NCI-H1436 treated with DMSO at 0.1 percent for 48 hours (cell line): ENCODE data around the gene COL7A1.

Experiments used
- DNase-seq: peaks from one replicate; lab custom pipeline; 2025; lab: John Stamatoyannopoulos, UW

COL7A1 gene

DNA sequence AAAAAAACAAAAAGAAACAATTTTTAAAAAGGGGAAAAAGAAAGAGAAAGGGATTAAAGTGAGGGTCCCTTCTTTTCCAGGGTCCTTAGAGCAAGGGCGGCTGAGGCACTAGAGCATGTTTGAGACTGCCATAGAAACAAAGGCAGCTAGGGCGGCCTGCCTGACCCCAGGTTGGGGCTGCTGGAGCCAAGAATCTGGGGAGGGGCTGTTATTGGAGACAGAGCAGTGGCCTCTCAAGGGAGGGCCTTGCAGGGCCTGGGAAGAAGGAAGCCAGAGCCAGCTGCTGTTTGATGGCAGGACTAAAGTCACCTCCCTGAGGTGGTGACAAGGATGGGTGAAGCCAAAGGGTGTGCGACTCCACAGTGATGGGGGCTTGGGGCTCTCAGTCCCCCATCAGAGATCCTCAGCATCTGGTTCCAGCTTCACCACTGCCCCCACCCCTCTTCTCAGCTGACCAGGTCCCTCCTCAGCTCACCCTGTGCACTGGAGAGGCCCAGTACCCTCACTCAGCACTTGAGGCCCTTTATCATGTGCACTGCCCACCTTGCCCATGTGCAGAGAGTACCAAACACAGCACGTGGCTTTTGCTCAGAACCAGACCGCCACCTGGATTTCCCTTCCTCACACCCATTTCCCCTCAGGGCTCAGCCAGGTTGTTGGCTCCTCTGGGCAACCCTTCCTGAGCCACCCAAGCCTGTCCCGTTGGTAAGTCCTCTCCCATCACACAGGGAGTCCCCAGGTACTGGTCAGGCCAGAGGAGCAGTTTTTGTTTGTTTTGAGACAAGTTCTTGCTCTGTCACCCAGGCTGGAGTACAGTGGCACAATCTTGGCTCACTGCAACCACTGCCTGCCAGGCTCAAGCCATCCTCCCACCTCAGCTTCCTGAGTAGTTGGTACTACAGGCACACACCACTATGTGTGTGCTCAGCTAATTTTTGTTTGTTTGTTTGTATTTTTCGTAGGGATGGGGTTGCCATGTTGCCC is 24.7 kb upstream of the COL7A1 start:
- no peak for DNase-seq

DNA sequence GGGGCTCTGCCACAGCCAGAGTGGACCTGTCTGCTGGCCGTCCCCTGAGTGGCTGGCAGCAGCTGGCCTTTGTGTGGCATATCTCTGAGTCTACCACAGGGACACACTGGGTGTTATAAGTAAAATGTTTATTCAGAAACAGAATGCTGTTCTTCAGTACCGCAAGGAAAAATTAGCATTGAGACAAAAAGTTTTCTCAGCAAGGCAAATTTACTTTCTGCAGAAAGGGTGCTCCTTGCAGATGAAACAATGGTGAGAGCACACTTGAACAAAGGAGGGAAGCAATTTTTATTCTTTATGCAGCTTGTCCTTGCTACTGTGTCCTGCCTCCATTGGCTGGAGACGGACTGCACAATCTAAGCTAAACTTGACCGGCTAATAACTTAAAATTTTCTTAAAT is 22.4 kb upstream of the COL7A1 start:
- DNase-seq = no peak

DNA sequence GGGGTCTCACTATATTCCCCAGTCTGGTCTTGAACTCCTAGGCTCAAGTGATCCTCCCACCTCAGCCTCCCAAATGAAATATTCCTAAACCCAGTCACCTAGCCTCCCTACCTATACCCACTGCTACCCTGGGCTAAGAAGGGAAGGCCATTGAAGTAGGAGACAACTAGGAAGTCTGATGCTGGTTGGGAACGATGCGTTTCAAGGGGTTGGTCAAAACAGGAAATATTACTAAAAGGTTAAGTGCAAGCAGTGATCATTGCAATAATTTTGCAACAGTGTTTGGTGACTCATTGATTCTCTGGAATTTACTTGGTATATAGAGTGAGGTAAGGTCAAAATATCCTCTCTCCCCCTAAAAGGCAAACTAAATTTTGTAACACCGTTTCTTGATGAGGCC is 18.9 kb upstream of the COL7A1 start:
- DNase-seq = no peak

DNA sequence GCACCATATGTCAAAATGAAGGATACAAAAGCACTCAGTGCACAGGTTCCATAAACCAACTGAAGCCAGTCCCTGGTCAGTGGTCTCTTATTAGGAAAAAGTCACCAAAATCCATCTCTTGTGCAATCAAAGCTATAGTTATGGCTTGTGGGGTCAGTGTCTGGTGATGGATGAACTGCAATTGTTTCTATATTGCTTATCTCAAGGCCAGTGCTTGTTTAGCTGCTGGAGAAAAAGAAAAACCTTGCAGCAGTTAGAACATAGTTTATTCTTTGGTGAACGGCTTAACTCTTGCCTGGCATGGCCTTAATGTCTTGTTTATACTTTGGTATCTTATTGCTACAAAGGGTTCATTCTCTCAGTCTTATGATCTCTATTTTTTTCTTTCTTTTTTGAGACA is 17.2 kb upstream of the COL7A1 start:
- no peak for DNase-seq

DNA sequence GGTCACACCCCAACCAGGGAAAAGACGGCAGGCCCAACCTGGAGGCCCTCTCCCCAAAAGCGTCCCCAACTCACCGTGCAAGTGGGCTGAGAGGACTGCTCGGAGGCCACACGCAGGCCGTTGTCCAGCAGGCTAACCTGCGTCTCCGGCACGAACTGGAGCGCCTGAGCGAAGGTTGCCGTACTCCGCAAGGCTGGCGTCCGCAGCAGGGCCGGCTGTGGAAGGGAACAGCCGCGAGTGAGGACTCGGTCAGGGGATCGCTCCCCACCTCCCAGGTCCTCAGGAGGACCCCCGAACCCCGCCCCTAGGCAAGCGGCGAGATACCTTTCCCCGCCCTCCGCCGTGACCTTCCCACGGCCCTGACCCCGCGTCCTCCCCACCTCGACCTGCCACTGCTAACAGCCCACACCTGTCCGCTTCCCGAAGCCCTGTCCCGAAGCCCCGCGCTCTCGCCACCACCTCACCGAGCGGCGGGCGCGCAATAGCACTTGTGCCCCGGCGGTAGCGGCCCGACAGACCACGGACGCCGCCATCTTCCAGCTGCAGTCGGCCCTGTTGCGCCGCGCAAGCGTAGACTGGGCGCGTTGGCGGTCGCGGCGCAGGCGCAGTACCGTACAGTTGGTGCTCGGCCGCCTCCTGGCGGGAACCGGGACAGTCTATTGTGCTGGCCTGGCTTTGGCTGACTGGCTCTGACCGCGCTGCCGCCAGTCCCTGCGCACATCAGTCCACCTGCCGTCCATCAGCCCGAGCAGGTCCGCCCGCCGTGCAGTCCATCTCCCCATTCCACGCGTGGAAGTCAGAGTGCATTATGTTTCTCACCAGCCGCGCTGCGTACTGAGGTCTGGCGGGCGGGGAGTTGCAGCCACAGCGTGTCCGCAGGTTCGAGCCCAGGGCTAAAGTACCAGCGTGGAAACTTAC is 14.2 kb upstream of the COL7A1 start, which contains the start of gene UQCRC1:
Gene UQCRC1 (minus strand): TSS at position 559 of the 918 bp plus-strand sequence. CDS start 26 bp downstream, at position 533.
- DNase-seq = no peak

DNA sequence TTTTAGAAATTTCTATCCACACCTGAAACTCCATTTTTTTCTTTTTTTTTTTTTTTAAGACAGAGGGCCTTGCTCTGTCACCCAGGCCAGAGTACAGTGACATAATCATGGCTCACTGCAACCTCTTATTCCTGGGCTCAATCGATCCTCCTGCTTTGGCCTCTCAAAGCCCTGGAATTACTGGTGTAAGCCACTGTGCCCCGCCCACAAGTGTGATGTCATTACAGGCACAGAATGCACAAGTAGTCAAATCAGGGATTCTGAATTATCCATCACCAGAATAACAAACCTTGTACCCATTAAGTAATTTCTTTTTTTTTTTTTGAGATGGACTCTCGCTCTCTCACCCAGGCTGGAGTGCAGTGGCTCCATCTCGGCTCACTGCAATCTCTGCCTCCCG is 12.4 kb upstream of the COL7A1 start:
- no peak for DNase-seq

DNA sequence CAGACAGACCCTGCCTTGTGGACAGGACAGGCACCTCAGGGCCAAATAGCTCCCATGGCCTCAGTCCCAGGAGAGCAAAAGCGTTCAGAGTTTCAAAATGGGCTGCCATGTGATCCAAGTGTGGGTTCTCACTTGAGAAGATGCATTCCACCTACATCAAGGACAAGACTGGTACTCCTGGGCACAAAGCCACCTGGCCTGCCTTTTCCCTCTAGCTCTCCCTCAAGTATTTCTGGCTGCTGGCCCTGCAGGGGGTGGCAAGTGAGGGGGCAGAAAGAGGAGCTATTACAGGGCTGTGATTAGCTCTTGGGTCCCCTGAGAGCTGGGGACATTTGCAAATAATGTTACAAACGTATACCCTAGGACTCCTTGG is 6.5 kb upstream of the COL7A1 start:
- no peak for DNase-seq

DNA sequence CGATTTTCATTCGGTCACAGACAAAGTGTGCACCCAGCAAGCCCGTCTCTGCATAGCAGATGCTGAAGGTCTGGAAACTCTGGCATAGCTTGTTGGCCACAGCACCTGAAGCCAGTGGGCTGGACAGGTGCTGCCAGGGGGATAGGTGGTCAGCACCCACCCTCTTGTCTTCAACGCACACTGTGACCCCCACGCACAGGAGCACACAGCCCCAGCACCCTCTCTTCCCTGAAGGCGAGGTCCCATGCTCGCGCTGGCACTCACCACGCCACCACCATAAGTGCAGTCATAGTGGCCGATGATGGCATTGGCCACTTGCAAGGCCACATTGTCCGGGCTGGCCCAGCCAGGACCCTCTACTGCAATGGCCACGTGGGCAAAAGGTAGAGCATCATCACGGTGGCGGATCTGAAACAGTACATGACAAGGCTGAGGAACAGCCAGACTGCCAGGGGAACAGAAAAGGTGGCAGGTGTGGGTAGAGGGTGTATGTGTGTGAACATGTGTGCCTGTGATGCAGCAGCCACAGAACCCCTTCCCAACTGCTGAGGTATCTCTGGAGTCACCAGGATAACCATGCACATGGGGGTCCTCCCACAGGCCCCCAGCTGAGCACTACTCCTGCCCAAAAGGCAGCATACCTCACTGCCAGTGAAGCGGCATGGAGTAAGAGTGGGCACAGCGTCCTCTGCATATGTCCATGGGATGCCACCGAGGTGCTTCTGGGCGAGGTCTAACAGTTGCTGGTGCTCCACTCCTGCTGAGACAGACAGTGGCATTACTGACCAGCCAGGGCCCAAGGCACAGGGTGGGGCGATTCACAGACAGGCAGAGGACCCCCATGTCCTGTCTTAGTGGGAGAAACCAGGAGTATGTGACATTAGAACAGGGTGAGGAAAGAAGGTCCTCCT is 5.8 kb upstream of the COL7A1 start:
- DNase-seq = no peak

DNA sequence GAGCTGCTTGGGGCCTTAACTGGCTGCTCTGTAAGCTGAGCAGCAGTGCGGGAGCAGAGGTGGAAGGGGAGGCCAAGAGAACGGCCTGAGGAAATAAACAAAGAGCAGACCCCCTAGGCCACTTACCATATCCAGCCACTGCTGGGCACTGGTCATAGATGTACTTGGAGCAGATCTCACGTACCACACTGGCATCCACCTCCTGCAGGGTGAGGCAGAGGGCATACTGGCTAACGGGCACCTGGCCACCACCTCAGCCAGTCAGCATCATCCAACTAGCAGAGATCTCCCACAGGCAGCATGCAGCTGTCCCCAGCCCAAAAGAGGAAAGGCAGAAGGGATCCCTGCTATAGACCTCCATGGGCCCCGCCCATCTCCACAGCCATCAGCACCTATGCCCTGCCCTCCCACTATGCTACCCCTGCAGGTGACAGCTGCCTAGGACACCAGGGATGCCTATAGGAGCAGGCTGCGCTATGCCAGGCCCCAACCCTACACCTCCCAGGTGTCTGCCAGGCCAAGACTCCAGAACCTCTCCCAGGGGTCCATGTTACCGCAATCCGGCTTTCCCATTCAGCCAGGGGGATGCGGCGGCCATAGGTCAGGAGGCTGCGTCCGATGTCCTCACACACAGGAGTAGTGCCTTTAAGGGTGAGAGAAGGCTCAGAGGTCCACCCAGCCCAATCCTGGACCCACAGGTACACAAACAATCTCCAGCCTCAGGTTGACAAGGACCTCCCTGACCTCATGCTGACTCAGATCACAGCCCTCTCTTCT is 4.6 kb upstream of the COL7A1 start:
- DNase-seq = no peak

DNA sequence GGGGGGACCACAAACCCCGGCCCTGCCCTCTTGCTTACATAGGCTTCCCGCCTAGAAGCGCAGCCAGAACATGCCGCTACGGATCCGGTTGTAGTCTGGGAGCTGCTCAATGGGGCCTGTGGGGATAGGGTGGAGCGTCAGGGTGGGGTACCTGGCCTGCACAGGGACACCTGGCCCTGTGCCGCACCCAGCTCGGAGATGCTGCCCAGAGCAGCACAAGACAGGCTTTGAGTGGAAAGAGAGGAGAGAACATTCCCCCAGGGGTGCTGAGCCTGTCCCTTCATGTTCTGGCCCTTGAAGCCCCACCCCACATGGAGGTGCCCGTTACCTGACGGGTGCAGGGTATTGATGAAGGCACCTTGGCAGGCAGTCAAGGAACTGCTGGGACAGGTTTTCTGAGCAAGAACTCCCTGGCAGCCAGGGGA is 4.0 kb upstream of the COL7A1 start:
- DNase-seq = no peak

DNA sequence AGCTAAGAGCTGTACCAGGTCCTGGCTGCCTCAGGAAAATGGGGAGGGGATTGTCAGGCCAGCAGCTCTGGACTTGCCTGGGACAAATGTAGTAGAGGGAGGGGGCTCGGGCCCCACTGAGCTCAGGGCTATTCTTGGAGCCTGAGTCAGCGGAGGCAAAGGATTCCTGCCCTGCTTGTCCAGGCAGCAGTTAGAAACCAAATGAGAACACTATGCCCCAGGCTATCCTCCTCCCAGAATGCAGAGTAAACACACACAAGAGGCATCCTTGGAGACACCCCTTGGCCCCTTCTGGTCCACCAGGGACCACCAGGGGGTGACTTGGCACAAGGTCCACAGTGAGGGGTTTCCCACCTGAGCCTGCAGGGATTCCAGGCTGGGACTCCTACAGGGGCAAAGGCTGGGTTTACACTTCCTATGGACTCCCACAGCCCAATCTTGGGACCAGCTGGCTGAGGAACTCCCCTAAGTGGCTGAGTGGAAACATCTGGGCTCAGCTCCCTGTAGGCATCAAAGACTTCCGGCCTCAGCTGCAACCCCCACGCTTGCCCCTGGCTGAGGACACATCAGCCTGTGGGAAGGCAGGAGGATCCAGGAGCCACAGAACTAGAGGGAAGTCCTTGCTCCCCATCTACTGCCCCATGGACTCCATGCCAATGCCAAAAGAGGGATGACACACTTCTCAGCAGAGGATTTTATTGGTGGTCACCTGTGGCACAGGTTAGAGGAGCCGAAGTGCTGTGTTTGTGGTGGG is 3.4 kb upstream of the COL7A1 start:
- no peak for DNase-seq

DNA sequence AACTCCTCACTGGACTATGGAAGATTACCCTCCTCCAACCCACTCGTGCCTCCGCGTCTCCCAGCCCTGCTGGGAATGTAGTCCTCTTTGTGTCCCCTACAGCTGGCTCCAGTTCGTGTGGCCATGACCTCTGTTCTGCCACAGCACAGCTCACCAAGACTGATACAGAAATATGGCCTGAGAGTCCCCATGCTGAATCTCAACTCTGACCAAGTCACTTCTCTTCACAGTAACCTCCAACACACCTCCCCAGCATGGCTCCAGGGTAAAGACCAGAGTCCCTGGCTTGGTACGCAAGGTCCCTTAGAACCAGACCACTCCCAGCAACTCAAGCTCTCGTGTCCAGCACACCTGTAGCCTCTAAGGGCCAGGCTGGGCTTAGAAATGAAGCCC is 2.3 kb upstream of the COL7A1 start:
- no peak for DNase-seq

DNA sequence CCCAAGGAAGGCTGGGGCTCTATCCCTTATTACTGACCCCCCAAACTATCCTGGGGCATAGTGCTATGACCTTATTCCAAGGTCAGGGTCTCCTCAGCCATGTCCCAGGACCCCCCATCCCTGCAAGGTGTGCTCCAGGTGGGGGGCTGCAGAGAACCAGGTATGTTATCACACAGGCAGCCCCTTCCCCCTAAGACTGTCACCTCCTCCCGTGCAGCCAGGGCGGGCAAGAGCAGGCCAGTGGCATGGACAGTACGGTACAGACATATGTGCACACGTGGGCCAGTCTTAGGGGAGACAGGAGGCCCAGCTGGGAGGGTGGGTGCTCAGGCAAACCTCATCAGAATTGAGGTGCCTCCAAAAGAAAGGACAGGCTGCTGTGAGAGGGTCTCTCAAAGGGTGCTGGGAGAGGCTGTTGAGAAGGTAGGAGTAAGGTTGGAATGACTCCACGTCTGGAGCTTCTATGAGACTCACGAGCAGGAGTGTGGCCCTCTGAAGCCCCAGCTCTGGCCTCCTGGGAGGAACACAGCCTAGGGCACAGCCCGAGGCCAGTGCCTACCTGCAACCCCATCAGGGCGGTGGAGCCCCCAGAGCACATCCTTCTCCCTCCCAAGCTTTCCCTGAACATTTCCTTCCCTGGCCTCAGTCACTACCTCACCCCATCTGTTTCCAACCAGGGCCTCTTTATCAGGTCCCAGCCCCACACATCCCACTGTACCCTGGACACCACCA is 1.7 kb upstream of the COL7A1 start:
- DNase-seq = no peak

DNA sequence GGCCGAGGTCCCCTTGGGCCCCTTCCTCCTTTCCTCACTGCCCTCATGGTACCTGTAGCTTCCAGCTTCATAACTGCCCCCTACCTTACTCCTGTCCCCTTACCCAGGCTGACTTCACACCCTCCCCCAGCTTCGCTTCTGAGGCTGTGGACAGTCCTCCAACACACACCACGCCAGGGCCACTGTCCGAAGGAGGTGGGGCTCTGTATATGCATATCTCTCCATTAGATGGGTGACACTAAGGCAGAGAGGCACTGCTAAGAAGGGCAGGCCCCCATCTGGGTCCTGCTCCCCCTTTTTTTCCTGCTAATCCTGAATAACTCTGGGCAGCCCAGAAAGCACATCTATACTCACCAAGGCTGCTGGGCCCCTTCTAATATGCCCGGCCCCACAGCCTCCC is 1.0 kb upstream of the COL7A1 start:
- no peak for DNase-seq

DNA sequence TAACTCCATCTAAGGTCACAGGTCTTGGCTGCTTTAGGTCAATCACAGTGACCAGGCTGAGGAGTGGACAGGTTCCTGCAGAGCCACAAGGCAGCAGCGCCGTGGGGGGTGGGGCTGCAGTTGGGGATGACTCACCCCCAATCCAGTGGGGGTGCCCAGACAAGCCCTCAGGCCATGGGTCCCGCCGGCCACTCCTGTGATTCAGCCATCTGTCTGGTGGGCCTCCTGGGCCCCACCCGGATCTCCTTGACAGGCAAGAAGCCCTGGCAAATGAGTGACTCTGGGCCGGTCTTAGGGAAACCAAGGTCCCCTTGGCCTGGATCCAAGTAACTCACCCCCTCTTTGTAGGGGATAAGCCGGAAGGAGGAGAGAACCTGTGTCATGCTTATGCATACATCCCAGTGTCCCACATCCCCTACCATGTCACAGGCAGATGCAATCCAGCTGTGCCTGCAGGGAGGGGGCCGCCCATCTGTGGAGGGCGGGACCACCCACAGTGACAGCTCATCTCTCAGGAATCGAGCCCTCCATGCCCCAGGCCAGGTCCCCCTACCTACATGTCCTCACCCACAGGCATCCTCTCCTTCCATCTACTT is 495 bp upstream of the COL7A1 start:
- no peak for DNase-seq

DNA sequence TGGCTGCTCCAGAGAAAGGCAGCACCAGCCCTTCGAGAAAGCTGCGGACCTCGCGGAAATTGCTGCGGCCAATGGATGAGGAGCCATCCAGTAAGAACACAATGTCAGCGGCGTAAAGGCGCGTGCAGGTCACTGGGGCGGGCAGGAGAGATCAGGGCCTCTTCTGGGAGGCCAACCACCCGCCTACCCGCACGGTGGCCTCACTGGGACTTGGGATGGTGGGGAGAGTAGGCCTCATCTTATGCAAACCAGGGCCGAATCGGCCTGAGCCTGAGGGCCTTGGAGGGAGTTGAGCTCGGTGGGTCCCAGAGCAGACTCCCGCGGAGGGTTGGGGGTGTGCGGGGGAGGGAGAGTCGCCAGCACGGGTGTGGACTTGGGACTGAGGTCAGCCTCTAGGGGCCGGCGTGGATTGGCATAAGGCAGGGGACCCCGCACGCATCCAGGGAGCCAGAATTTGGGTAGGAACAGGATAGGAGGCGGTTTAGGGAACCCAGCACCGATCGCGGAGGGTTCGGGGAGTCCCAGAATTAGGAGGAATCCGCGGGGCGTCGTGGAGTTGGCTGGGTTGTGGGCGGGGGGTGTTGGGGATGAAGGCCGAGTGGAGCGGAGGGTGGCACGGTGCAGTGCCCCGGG is 596 bp downstream of the COL7A1 start:
- no peak for DNase-seq

DNA sequence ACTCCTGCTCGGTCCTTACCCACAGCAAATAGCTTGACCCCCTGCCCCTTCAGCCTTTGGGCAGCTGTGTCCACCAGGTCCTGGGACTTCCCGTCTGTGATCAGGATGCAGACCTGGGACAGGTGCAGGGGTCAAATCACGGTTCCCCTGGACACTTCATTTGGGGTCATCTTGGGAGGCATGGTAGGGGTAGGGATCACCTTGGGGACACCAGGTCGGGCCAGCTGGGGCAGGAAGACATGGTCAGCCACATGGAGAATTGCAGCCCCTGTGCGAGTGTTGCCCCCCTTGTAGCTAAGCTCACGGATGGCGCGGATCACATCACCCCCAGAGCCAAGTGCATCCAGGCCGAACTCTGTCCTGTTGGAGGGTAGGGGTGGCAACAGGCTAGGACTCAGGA is 1.8 kb downstream of the COL7A1 start:
- DNase-seq = no peak

DNA sequence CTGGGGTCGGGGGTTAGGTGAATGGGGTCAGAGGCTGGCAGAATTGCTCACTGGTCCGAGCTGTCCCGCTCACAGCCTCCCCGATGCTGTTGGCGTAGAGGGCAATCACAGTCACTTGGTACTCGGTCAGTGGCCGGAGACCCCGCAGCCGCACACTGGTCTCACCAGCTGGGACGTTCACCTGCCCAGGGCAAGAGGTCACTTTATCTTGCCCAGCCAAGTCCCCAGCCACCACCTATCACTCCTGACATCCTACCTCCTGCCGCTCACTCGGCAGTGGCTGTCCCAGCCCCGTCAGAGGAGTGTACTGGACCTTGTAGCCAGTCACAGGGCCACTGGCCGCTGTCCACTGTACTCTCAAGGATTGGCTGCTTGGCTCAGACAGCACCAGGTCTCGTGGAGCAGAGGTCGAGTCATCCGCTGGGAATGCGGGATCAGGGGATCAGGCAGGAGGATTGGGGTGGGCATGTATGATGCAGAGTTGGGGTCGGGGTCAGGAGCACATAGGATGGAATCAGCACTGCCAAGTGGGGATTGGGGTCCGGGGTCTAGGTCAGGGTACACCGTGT is 2.5 kb downstream of the COL7A1 start:
- DNase-seq = no peak
